Esophagus muscularis mucosa (tissue), 4 donors: ENCODE measurements around the gene FBXW4. TPM values are rescaled to one million over a fixed set of nuclear protein-coding genes. Genes with fewer than 3 reads are reported as not detected.

Experiments
- DNase-seq: peaks from one replicate; pipeline ENCODE4 v3.0.0-alpha.2; 2017; ENCODE audit errors: extremely low spot score
- H3K27ac ChIP-seq, 4 donors: fragments of 200-600 bp; sonication (generic); replicated peaks in 1 of 4; 1 replicate in 3 of 4; 2 replicates in 1 of 4; pipeline ENCODE4 v1.5.1; 2016 to 2019; ENCODE audit warnings: mild to moderate bottlenecking in 1 of 4
- H3K27me3 ChIP-seq, 4 donors: fragments of 200-600 bp; sonication (generic); one replicate each; pipeline versions ENCODE4 v1.5.1 to v1.6.0; 2016 to 2019
- H3K36me3 ChIP-seq, 4 donors: fragments of 200-600 bp; sonication (generic); one replicate each; pipeline ENCODE4 v1.5.1; 2016 to 2019
- H3K4me1 ChIP-seq, 4 donors: fragments of 200-600 bp; sonication (generic); one replicate each; pipeline ENCODE4 v1.5.1; 2016 to 2019
- H3K4me3 ChIP-seq, 4 donors: fragments of 200-600 bp; sonication (generic); 1 replicate in 2 of 4; 2 replicates in 2 of 4; pipeline ENCODE4 v1.5.1; 2016 to 2019; ENCODE audit warnings: mild to moderate bottlenecking in 4 of 4, moderate library complexity in 1 of 4
- H3K9me3 ChIP-seq, 4 donors: fragments of 200-600 bp; sonication (generic); 1 replicate in 3 of 4; 2 replicates in 1 of 4; pipeline ENCODE4 v1.5.1; 2016 to 2019
- CTCF ChIP-seq, 3 experiments: fragments of 200-600 bp in 2 of 3; fragments of 450-650 bp in 1 of 3; sonication (generic) in 2 of 3; IDR thresholded peaks; one replicate each; pipeline ENCODE4 v1.5.1; 2017 to 2019; ENCODE audit warnings: antibody characterized with exemption in 3 of 3, mild to moderate bottlenecking in 2 of 3, moderate library complexity in 1 of 3
- EP300 ChIP-seq: sonication (generic); formaldehyde crosslinking; IDR thresholded peaks from one replicate; pipeline ENCODE4 v1.6.1; 2017; ENCODE audit warnings: antibody characterized with exemption
- POLR2A ChIP-seq: fragments of 450-650 bp; IDR thresholded peaks from one replicate; pipeline ENCODE4 v1.6.1; 2017; ENCODE audit warnings: antibody characterized with exemption, moderate library complexity, mild to moderate bottlenecking, low read depth
- POLR2AphosphoS5 ChIP-seq, 2 donors: sonication (generic); formaldehyde crosslinking; IDR thresholded peaks; one replicate each; pipeline ENCODE4 v1.6.1; 2017; ENCODE audit warnings: antibody characterized with exemption in 2 of 2
- WGBS: methylation state at CpG from one replicate; pipeline ENCODE4 v1.1.5; 2018; 5-methylcytosine and 5-hydroxymethylcytosine counted together
- intact Hi-C: fragments of 100-400 bp; cut with DNase I; formaldehyde crosslinking; loops from one replicate; pipeline ENCODE4 v1.15.1; 2023
- total RNA-seq, 4 donors: library from RNA; depleted of rRNA; stranded (reverse); fragments of >200 nt; gene quantifications; one replicate each; pipeline versions ENCODE4 v1.1.0 to v1.2.1, GENCODE V29; 2016

The FBXW4 gene
- total RNA-seq, 4 donors from 2014 or later: 101 to 168 (median 115) TPM

DNA sequence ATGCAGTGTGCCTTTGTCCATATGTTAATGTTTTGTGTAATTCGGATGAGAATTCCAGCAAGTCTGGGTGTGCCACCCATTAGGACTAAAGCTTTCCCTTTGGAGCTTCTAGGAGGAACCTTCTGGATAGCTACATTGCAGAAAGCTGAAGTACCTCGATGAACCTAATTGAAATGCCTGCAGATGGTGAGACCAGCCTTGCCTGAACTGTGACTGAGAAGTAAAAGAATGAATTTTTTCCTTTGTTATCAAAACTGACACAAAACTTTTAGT, 31.1 kb upstream of the FBXW4 start:
- no peak for DNase-seq
- no peaks in the 10 kb centered on the region for H3K9me3 ChIP-seq
- H3K27ac ChIP-seq: no peak overlapping the region
- no peak overlapping the region for H3K4me3 ChIP-seq
- intact Hi-C loops: no loop called here
- 75% methylated on average over 2 of the region's 2 CpGs for WGBS
- no peaks in the 10 kb centered on the region for H3K4me1 ChIP-seq
- no peak for TF ChIP-seq POLR2A
- TF ChIP-seq CTCF (IDR thresholded peaks at IDR 0.05): no peak
- TF ChIP-seq EP300: no peak
- no peak for TF ChIP-seq POLR2AphosphoS5 (IDR thresholded peaks at IDR 0.05)
- H3K27me3 ChIP-seq: peaks cover 0 to 34% (median 0%) of the 10 kb centered on the region in 4 donors
- no peaks in the 10 kb centered on the region for H3K36me3 ChIP-seq

- Histone ChIP-seq H3K4me1 (no peaks in the 10 kb centered on the region), H3K9me3 (no peaks in the 10 kb centered on the region), H3K36me3 (no peaks in the 10 kb centered on the region), H3K4me3 (no peak overlapping the region), H3K27me3 (peaks cover 0 to 35% (median 0%) of the 10 kb centered on the region in 4 donors), H3K27ac (no peak overlapping the region)
- no peak for DNase-seq
- no peak for TF ChIP-seq EP300
- no peak for TF ChIP-seq CTCF (IDR thresholded peaks at IDR 0.05)
- intact Hi-C loops: no loop called here
- WGBS: 81% methylated on average over 8 of the region's 8 CpGs
Observed at GRCh38 chr10:101725296-101726114, 30.5 kb upstream of the FBXW4 start.

DNA sequence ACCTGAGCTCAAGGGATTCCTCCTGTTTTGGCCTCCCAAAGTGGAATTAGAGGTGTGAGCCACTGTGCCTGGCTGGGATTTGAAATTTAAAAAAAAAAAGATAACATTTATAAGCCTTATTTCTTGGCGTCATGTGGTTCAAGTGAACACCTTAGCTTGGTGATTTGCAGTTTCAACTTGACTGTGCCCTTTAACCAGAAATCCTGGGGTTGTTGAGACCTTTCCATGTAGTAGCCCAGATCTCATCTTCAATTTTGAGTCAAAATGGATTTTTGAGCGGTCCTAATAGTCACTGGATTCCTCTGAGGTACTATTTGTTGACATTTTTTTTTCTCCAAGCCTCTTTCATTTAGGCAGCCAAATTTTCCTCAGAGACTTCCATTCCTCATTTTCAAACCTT, 29.5 kb upstream of the FBXW4 start:
- intact Hi-C loops: no loop called here
- Histone ChIP-seq H3K9me3 (no peaks in the 10 kb centered on the region), H3K27ac (no peak overlapping the region), H3K36me3 (no peaks in the 10 kb centered on the region), H3K4me1 (no peaks in the 10 kb centered on the region), H3K27me3 (peaks cover 0 to 41% (median 0%) of the 10 kb centered on the region in 4 donors), H3K4me3 (no peak overlapping the region)
- DNase-seq: no peak
- 93% methylated on average over 2 of the region's 2 CpGs for WGBS
- TF ChIP-seq EP300 (no peak), CTCF (IDR thresholded peaks at IDR 0.05) (no peak), POLR2A (no peak), POLR2AphosphoS5 (IDR thresholded peaks at IDR 0.05) (no peak)

GRCh38 chr10:101723176-101723575, 28.2 kb upstream of the FBXW4 start:
- intact Hi-C loops: no loop called here
- H3K4me3 ChIP-seq: no peak overlapping the region
- H3K36me3 ChIP-seq: no peaks in the 10 kb centered on the region
- DNase-seq: no peak
- no peaks in the 10 kb centered on the region for H3K9me3 ChIP-seq
- H3K27me3 ChIP-seq: peaks cover 0 to 47% (median 0%) of the 10 kb centered on the region in 4 donors
- no peak for TF ChIP-seq POLR2A
- no peak for TF ChIP-seq CTCF (IDR thresholded peaks at IDR 0.05)
- TF ChIP-seq POLR2AphosphoS5 (IDR thresholded peaks at IDR 0.05): no peak
- TF ChIP-seq EP300: no peak
- H3K27ac ChIP-seq: no peak overlapping the region
- 90% methylated on average over 3 of the region's 3 CpGs for WGBS
- H3K4me1 ChIP-seq: no peaks in the 10 kb centered on the region

- TF ChIP-seq POLR2AphosphoS5 (IDR thresholded peaks at IDR 0.05) (no peak), CTCF (IDR thresholded peaks at IDR 0.05) (no peak), POLR2A (no peak), EP300 (no peak)
- peaks cover 0 to 53% (median 0%) of the 10 kb centered on the region in 4 donors for H3K27me3 ChIP-seq
- no peaks in the 10 kb centered on the region for H3K9me3 ChIP-seq
Observed at GRCh38 chr10:101721806-101722205, 26.8 kb upstream of the FBXW4 start.

More at GRCh38 chr10:101721806-101722205, 26.8 kb upstream of the FBXW4 start:
- intact Hi-C loops: no loop called here
- 64% methylated on average over 2 of the region's 2 CpGs for WGBS
- H3K27ac ChIP-seq: no peak overlapping the region
- DNase-seq: no peak
- no peaks in the 10 kb centered on the region for H3K36me3 ChIP-seq
- H3K4me1 ChIP-seq: no peaks in the 10 kb centered on the region
- H3K4me3 ChIP-seq: no peak overlapping the region
